NCI-H1092 treated with DMSO at 0.1 percent for 48 hours (cell line): ENCODE data around the gene HDDC3.
A peak's percentile ranks its signal among the peaks of the same experiment; 100 is the strongest.
"Not testable (repeated sequence)": the region's sequence is repeated elsewhere in the genome, so short reads cannot be mapped to it uniquely, and the experiment has no call there.

Experiments used
- DNase-seq: peaks from one replicate; lab custom pipeline; 2025; lab: John Stamatoyannopoulos, UW

HDDC3 gene

GRCh38 chr15:90909976-90910375, 22.4 kb downstream of the HDDC3 start:
- DNase-seq, result no peak

- not testable (repeated sequence) for DNase-seq
Measured at GRCh38 chr15:90909449-90909848, 22.9 kb downstream of the HDDC3 start.

DNA sequence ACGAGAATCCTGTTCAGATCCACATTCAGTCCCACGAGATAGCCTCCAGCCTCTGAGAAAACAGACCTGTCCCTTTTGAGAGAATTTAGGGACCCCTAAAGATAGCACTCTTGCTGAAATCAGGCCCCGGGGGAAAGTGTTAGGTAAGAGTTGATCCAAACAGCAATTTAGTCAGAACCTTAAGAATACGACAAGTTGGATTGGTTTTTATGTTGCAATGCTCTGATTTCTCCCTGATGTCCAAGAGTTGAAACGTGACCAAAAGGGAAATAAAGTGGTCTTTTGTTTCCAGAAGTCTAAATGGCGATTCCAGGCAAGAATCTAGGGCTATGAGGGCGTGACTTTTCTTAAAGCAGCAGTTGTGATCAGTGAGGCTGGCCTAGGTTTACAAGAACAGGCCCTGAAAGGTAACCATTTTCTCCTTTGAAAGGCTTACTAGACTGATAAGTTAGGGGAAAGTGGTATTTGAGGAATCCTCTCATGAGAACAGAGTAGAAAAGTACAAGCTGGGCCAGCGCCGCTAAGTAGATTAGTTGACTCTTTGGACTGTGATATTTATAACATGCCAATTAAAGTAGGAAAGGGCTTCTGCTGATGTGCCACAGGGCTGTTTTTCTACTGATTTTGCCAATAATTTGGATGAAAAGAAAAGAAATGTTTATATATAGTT, 24.4 kb downstream of the HDDC3 start:
- no peak for DNase-seq

DNA sequence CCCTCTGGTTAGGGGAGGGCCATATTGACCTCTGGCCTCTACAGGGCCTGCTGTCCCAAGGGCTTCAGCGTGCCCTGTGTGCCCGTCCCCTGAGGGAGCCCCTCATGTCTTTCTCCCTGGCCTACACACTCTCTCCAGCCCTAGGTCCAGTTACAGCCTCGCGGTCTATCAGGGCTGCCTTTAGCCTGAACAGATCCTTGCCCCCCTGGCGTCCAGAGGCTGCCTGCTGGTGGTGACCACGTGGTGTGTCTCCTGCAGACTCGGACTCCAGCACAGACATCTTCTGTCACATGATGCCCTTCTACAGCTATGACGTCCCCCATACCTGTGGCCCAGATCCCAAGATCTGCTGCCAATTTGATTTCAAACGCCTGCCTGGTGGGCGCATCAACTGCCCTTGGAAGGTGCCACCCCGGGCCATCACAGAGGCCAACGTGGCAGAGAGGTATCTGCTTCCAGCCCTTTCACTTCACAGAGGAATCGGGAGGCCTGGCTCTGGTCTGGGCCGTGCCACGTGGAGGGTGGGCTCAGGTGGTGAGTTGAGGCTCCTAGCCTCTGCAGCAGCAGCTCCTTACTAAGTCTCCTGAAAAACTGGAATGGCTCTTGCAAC, 25.2 kb downstream of the HDDC3 start:
- no peak for DNase-seq

DNA sequence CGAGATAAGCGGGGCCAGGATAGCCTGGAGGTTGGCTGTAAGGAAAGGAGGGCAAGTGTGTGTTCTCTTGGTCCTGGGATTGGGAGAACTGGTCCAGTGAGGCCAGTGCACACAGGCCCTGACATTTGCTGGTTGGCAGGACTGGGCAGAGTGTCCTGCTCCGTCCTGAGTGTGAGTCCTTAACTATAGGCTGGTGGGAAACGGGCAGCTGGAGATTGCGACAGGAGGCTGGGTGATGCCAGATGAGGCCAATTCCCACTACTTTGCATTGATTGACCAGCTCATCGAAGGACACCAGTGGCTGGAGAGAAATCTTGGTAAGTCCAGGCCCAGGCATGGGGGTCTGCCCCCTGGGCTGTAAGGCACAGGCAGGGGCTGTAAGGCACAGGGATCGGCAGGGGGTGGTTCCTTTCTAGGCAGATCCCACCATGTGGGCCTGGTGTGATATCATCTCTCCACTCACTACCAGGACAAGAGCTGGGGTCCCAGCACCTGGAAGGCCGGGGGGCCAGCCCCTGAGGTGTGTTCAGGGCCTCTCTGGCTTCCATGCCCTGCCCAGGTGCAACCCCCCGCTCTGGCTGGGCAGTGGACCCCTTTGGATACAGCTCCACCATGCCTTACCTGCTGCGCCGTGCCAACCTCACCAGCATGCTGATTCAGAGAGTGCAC, 26.0 kb downstream of the HDDC3 start:
- no peak for DNase-seq

GRCh38 chr15:90905306-90906180, 26.8 kb downstream of the HDDC3 start:
- no peak for DNase-seq

- DNase-seq, result no peak
Measured at GRCh38 chr15:90904746-90905145, 27.6 kb downstream of the HDDC3 start.

DNA sequence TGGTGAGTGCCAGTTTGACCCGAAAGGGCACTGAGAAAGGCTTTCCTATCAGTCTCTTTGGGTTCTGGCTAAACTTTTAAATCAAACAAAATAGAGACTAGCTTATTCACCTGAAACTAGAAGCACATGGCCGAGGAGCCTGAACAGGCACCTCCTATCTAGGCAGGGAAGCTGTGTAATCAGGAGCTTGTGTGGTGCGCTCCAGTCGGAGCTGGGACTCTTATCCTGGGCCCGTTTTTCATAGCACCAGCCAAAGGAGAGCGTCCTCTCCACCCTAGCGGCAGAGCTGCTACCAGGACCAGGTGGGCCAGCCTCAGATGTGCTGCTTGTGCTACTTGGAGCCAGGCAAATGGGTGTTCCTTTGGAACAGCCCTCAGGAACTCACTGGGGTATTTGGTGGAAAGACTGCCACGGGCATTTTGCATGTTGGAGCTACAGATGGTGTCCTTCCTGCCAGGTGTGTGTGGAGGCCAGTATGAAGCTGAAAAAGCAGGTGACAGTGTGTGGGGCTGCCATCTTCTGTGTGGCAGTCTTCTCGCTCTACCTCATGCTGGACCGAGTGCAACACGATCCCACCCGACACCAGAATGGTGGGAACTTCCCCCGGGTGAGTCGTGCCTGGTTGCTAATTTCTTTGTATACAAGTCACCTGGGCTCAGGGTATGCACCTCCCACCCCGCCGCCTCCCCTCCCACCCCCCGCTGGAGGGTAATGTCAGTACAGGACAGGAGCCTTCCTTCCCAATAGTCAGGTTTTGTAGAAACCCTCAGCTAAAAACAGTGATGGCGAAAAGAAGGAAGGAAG, 28.4 kb downstream of the HDDC3 start:
- DNase-seq, result no peak

DNA sequence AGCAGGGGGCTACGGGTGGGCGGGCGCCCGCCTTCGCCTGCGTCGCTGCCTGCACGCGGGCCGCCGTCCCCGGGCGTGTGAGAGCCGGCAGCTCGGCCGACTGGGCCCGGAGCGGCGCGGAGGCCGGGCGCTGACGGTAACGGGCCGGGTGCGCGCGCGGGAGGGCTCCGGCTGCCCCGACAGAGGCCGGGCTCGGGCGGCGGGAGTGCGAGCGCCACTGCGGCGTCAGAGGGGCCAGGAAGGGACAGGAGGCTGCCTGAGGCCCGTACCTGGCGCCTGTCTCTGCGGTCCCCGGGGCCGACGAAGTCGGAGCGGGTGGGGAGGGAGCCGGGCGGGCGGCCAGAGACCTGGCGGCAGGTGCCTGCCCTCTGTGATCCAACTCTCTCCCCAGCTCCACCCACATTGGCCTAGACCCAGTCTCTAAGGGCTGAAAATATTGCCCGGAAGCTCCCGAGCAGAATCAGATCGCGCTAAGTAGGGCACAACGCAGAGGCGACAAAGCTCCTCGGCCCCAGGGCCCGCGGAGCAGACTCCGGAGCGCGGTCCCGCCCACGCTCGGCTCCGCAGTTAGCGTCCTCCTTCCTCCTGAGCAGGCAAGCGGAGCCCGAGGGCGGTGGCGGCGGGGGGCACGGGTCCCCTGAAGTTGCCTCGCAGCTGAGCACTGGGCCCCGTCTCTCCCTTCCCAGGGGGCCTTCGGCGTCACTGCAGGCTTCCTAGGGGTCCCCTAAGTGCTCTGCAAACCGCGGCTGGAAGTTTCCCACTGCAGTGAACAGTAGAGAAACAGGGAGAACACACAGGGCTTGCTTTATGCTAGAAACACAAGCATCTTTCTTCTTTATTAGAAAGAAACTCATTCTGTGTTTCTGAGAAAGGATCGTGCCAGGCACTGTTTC, 29.3 kb downstream of the HDDC3 start, which contains the start of gene MAN2A2:
TSS of gene MAN2A2 (plus strand) at position 463 of the 893 bp plus-strand sequence. CDS start 906 bp downstream, outside the sequence.
- DNase-seq, result peak; percentile 32

- peak; percentile 77 for DNase-seq
Measured at GRCh38 chr15:90902040-90902839, 30.1 kb downstream of the HDDC3 start.

- DNase-seq, result no peak
Measured at GRCh38 chr15:90901175-90902039, 30.9 kb downstream of the HDDC3 start.

DNA sequence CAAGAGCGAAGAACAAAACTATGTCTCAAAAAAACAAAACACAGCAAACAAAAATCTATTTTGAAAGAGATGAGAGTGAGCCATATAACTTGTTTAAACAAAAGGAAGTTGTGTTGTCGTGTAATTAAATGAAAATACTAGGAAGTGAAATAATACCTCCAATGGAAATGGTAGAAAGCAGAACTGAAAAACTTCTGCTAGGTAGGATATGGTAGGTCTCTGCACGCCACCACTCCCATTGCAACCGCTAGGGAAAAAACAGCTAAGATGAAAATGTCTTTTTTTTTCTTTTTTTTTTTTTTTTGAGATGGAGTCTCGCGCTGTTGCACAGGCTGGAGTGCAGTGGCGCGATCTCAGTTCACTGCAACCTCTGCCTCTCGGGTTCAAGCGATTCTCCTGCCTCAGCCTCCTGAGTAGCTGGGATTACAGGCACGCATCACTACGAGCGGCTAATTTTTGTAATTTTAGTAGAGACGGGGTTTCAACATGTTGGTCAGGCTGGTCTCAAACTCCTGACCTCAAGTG, 35.2 kb downstream of the HDDC3 start:
- not testable (repeated sequence) for DNase-seq

DNA sequence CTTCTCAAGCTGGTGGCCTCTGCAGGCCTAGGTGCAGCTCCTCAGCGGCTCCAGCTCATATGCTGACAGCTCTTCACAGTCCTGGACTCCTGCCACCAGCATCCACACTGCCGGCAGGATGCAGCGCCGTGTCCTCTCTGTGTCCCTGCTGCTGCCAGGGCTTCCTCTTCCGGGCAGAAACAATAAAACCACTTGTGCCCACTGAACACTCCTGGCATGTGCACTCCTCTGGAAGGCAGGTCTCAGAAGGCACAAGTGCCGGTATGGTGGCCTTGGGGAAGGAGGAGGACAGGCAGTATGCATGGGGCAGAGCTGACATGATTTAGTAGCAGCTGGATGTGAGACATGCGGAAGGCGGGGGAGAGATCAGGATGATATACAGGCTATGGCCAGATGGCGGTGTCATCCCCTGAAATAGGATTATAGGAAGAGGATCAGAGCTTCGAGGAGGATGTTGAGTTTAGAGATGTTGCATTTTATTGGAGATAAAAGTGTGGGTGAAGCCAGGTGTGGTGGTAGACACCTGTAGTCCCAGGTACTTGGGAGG, 36.7 kb downstream of the HDDC3 start:
- DNase-seq, result peak; percentile 64

- DNase-seq, result no peak
Measured at GRCh38 chr15:90893175-90894090, 38.9 kb downstream of the HDDC3 start.

DNA sequence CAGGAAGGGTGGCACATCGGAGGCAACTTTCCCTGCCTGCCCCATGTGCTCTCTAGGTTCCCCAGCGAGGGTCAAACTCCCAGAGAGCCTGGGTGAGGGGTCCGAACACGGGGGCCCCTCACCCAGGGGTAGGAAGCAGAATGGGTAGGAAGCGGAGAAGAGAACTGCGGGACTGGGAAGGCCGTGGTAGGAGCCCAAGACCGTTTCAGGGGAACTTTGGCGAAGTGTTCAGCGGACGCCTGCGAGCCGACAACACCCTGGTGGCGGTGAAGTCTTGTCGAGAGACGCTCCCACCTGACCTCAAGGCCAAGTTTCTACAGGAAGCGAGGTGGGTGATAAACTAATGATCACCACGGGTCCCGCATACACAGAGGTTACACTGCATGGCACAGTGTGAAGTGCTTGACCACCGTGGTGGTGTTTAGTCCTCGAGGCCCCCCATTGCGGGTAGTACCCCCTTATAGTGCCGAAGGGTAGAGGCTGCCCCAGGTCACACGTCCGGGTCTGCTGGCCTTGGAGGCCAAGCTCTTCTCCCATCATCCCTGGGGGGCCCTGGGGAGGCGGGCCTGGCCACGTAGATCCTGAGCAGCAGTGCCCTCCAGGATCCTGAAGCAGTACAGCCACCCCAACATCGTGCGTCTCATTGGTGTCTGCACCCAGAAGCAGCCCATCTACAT, 39.7 kb downstream of the HDDC3 start:
- DNase-seq, result no peak

GRCh38 chr15:90892023-90892422, 40.3 kb downstream of the HDDC3 start:
- DNase-seq, result no peak
